SK-N-SH (cell line): ENCODE measurements around the gene CALR3. TPM values are rescaled to one million over a fixed set of nuclear protein-coding genes. Genes with fewer than 3 reads are reported as not detected.
A peak's percentile ranks its signal among the peaks of the same experiment; 100 is the strongest.

ENCODE experiments used
- CTCF ChIA-PET: fragments of 300-600, 350-600 bp; formaldehyde crosslinking; extraction: SDS; loops from one replicate; lab custom pipeline; 2021; lab: Yijun Ruan, JAX
- POLR2A ChIA-PET: fragments of 350-600 bp; sonication (Branson Sonifier 250); formaldehyde crosslinking; extraction: SDS; loops from one replicate; lab custom pipeline; 2020; ENCODE audit warnings: antibody characterized with exemption, inconsistent platforms; lab: Yijun Ruan, JAX
- DNase-seq: peaks from one replicate; pipeline ENCODE4 v3.0.0; 2012
- H2AFZ ChIP-seq: fragments of 200-600 bp; sonication (generic); 2 replicates; pipeline ENCODE4 v1.8.1; 2016; ENCODE audit warnings: antibody characterized with exemption, mild to moderate bottlenecking, low read depth
- H3F3A ChIP-seq: fragments of 200-600 bp; sonication (generic); replicated peaks from 2 replicates; pipeline ENCODE3; 2016; ENCODE audit warnings: antibody characterized with exemption, mild to moderate bottlenecking; ENCODE audit not compliant: insufficient read depth
- H3K27ac ChIP-seq, 2 experiments: fragments of 200-500 bp in 1 of 2; fragments of 200-600 bp in 1 of 2; sonication (Bioruptor generic) in 1 of 2; sonication (generic), shearing (Covaris generic) in 1 of 2; 2 replicates each; pipeline versions ENCODE4 v1.5.1 to v1.6.1; 2014 to 2016; ENCODE audit warnings: low read depth in 2 of 2, inconsistent platforms in 1 of 2, low read length in 1 of 2, mild to moderate bottlenecking in 1 of 2, mixed read lengths in 1 of 2
- H3K27me3 ChIP-seq: fragments of 200-600 bp; sonication (generic), shearing (Covaris generic); 2 replicates; pipeline ENCODE4 v1.6.1; 2016; ENCODE audit warnings: mixed run types; ENCODE audit not compliant: insufficient read depth
- H3K36me3 ChIP-seq, 2 experiments: fragments of 200-500 bp in 1 of 2; fragments of 200-600 bp in 1 of 2; sonication (Bioruptor generic) in 1 of 2; sonication (generic) in 1 of 2; replicated peaks in 1 of 2; 2 replicates each; pipeline versions ENCODE3 to v1.5.1; 2014 to 2016; ENCODE audit warnings: low read length in 1 of 2, mild to moderate bottlenecking in 1 of 2; ENCODE audit not compliant: insufficient read depth in 2 of 2, control insufficient read depth in 1 of 2
- H3K4me1 ChIP-seq, 2 experiments: fragments of 200-500 bp in 1 of 2; fragments of 200-600 bp in 1 of 2; sonication (Bioruptor generic) in 1 of 2; sonication (generic), shearing (Covaris generic) in 1 of 2; 2 replicates each; pipeline versions ENCODE4 v1.5.1 to v1.6.1; 2014 to 2016; ENCODE audit warnings: low read depth in 1 of 2, low read length in 1 of 2, mixed run types in 1 of 2; ENCODE audit not compliant: insufficient read depth in 2 of 2, control insufficient read depth in 1 of 2
- H3K4me2 ChIP-seq: fragments of 200-600 bp; sonication (generic), shearing (Covaris generic); 2 replicates; pipeline ENCODE4 v1.6.1; 2017; ENCODE audit warnings: mixed run types
- H3K4me3 ChIP-seq, 2 experiments: fragments of 200-500 bp in 1 of 2; fragments of 200-600 bp in 1 of 2; sonication (Bioruptor generic) in 1 of 2; sonication (generic), shearing (Covaris generic) in 1 of 2; 2 replicates each; pipeline versions ENCODE4 v1.5.1 to v1.8.1; 2014 to 2016; ENCODE audit warnings: low read depth in 2 of 2, inconsistent platforms in 1 of 2, low read length in 1 of 2, mild to moderate bottlenecking in 1 of 2, mixed read lengths in 1 of 2, moderate library complexity in 1 of 2
- H3K79me2 ChIP-seq: fragments of 200-600 bp; sonication (generic); 2 replicates; pipeline ENCODE4 v1.8.1; 2017; ENCODE audit warnings: mild to moderate bottlenecking; ENCODE audit not compliant: insufficient read depth
- H3K9ac ChIP-seq: fragments of 200-600 bp; sonication (generic); 2 replicates; pipeline ENCODE4 v1.6.1; 2017; ENCODE audit warnings: mixed run types
- H3K9me2 ChIP-seq: fragments of 200-600 bp; sonication (generic); 2 replicates; pipeline ENCODE4 v1.6.1; 2017; ENCODE audit warnings: mixed run types
- H3K9me3 ChIP-seq: fragments of 200-600 bp; sonication (generic); 2 replicates; pipeline ENCODE4 v1.6.1; 2017; ENCODE audit warnings: mixed run types, mild to moderate bottlenecking, moderate library complexity
- H4K20me1 ChIP-seq: fragments of 200-600 bp; sonication (generic); 2 replicates; pipeline ENCODE4 v1.6.1; 2017; ENCODE audit warnings: mild to moderate bottlenecking, mixed run types; ENCODE audit not compliant: insufficient read depth
- ELF1 ChIP-seq: IDR thresholded peaks from 2 replicates; pipeline ENCODE4 v1.4.0; 2012
- EP300 ChIP-seq, 2 experiments: IDR thresholded peaks; 2 replicates each; pipeline versions ENCODE4 v1.4.0 to v1.6.1; 2012; ENCODE audit warnings: borderline replicate concordance in 1 of 2, low read depth in 1 of 2, low read length in 1 of 2
- EZH2phosphoT487 ChIP-seq: fragments of 200-600 bp; sonication (generic); IDR thresholded peaks from 2 replicates; pipeline ENCODE4 v1.6.1; 2017; ENCODE audit warnings: low read depth, mixed run types, mild to moderate bottlenecking, antibody characterized with exemption, moderate library complexity, borderline replicate concordance
- FOSL2 ChIP-seq: IDR thresholded peaks from 2 replicates; pipeline ENCODE4 v1.4.0; 2012; ENCODE audit warnings: low read depth, mild to moderate bottlenecking, moderate library complexity, borderline replicate concordance
- NFIC ChIP-seq: IDR thresholded peaks from 2 replicates; pipeline ENCODE4 v1.4.0; 2012; ENCODE audit warnings: borderline replicate concordance
- NRF1 ChIP-seq: IDR thresholded peaks from 2 replicates; pipeline ENCODE4 v1.6.1; 2012; ENCODE audit warnings: low read depth, mild to moderate bottlenecking, low read length
- RAD21 ChIP-seq: IDR thresholded peaks from 2 replicates; pipeline ENCODE4 v1.6.1; 2012; ENCODE audit warnings: mild to moderate bottlenecking, low read length
- RXRA ChIP-seq: IDR thresholded peaks from 2 replicates; pipeline ENCODE4 v1.4.0; 2012; ENCODE audit warnings: low read depth, mild to moderate bottlenecking, borderline replicate concordance
- SIN3A ChIP-seq: IDR thresholded peaks from 2 replicates; pipeline ENCODE4 v1.6.1; 2012; ENCODE audit warnings: low read depth, mild to moderate bottlenecking, low read length, moderate library complexity, borderline replicate concordance
- SMC3 ChIP-seq: IDR thresholded peaks from 2 replicates; pipeline ENCODE4 v1.6.1; 2012; ENCODE audit warnings: low read depth, low read length, improper control_type of control experiment
- WGBS: methylation state at CpG from one replicate; pipeline ENCODE4 v1.1.6; 2017; ENCODE audit warnings: low lambda C conversion rate; 5-methylcytosine and 5-hydroxymethylcytosine counted together
- polyA plus RNA-seq, 3 experiments: library from polyadenylated mRNA; depleted of rRNA; stranded (reverse); fragments of >200 nt; gene quantifications; 2 replicates each; pipeline ENCODE4 v1.2.3, GENCODE V29; 2012
- TF ChIP-seq, protein P1 (sequence below): IDR thresholded peaks from 2 replicates; pipeline ENCODE4 v1.4.0; 2012; ENCODE audit warnings: low read depth, borderline replicate concordance
- TF ChIP-seq, protein P2 (sequence below): IDR thresholded peaks from 2 replicates; pipeline ENCODE4 v1.4.0; 2012; ENCODE audit warnings: low read depth
- TF ChIP-seq, protein P3 (sequence below): IDR thresholded peaks from 2 replicates; pipeline ENCODE4 v1.4.0; 2012; ENCODE audit warnings: low read depth, borderline replicate concordance
- TF ChIP-seq, protein P4 (sequence below): fragments of 150-350 bp; IDR thresholded peaks from 2 replicates; pipeline ENCODE4 v1.6.1; 2017; ENCODE audit warnings: antibody characterized with exemption, low read length, low read depth, borderline replicate concordance

The CALR3 gene
- polyA plus RNA-seq, 1 of the 3 experiments (the other 2 are of a cell fraction) = not detected

GRCh38 chr19:16497837-16498236 is 1.9 kb upstream of the CALR3 start:
- 0 out of 2 replicates have a peak overlapping the region, but pooled peaks have one; percentile 88 for H3K4me2 ChIP-seq
- DNase-seq = no peak
- POLR2A ChIA-PET = no interaction called here
- peaks cover 26% of the 10 kb centered on the region for H3K79me2 ChIP-seq
- WGBS = 98% methylated on average over 6 of the region's 6 CpGs
- no peak overlapping the region for H3K4me3 ChIP-seq
- no peak overlapping the region for H3K9ac ChIP-seq
- H3K9me2 ChIP-seq = no peaks in the 10 kb centered on the region
- H4K20me1 ChIP-seq = no peaks in the 10 kb centered on the region
- H3K36me3 ChIP-seq = peaks cover 0 to 5% of the 10 kb centered on the region in 2 experiments
- H3K27ac ChIP-seq = no peak overlapping the region
- H3K4me1 ChIP-seq = no peaks in the 10 kb centered on the region; a peak in 1 of 4 replicates
- no peaks in the 10 kb centered on the region for H3K9me3 ChIP-seq
- no peak for TF ChIP-seq SMC3
- TF ChIP-seq NRF1 = no peak
- no peak for TF ChIP-seq EZH2phosphoT487
- no peak for TF ChIP-seq EP300 (IDR thresholded peaks at IDR 0.05; ENCODE audit: borderline replicate concordance in 1 of 2, low read depth in 1 of 2, low read length in 1 of 2)
- TF ChIP-seq ELF1 = no peak
- no peak for TF ChIP-seq RAD21
- no peak for TF ChIP-seq SIN3A
- TF ChIP-seq, protein P1, sequence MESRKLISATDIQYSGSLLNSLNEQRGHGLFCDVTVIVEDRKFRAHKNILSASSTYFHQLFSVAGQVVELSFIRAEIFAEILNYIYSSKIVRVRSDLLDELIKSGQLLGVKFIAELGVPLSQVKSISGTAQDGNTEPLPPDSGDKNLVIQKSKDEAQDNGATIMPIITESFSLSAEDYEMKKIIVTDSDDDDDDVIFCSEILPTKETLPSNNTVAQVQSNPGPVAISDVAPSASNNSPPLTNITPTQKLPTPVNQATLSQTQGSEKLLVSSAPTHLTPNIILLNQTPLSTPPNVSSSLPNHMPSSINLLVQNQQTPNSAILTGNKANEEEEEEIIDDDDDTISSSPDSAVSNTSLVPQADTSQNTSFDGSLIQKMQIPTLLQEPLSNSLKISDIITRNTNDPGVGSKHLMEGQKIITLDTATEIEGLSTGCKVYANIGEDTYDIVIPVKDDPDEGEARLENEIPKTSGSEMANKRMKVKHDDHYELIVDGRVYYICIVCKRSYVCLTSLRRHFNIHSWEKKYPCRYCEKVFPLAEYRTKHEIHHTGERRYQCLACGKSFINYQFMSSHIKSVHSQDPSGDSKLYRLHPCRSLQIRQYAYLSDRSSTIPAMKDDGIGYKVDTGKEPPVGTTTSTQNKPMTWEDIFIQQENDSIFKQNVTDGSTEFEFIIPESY = no peak
- TF ChIP-seq, protein P2, sequence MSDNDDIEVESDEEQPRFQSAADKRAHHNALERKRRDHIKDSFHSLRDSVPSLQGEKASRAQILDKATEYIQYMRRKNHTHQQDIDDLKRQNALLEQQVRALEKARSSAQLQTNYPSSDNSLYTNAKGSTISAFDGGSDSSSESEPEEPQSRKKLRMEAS = no peak
- TF ChIP-seq, protein P3, sequence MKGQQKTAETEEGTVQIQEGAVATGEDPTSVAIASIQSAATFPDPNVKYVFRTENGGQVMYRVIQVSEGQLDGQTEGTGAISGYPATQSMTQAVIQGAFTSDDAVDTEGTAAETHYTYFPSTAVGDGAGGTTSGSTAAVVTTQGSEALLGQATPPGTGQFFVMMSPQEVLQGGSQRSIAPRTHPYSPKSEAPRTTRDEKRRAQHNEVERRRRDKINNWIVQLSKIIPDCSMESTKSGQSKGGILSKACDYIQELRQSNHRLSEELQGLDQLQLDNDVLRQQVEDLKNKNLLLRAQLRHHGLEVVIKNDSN = no peak
- TF ChIP-seq RXRA = no peak
- TF ChIP-seq NFIC = no peak
- TF ChIP-seq, protein P4, sequence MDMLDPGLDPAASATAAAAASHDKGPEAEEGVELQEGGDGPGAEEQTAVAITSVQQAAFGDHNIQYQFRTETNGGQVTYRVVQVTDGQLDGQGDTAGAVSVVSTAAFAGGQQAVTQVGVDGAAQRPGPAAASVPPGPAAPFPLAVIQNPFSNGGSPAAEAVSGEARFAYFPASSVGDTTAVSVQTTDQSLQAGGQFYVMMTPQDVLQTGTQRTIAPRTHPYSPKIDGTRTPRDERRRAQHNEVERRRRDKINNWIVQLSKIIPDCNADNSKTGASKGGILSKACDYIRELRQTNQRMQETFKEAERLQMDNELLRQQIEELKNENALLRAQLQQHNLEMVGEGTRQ = no peak
- no peak for TF ChIP-seq FOSL2
- CTCF ChIA-PET = interaction anchor here (0.5 to 1.0 kb wide), 2 partner anchors 48 to 55 kb away, joined by 3 read pairs; no protein-coding TSS in a partner anchor
- no peak overlapping the region for H2AFZ ChIP-seq
- H3K27me3 ChIP-seq = no peaks in the 10 kb centered on the region
- no peaks in the 10 kb centered on the region for H3F3A ChIP-seq
